Measurements from ENCODE around the gene FAS.

- TF ChIP-seq CTCF (conservative IDR thresholded peaks at IDR 0.05 in 1 of 2, IDR thresholded peaks at IDR 0.05 in 1 of 2; ENCODE audit: extremely low read depth in 1 of 2, insufficient read depth in 1 of 2, low read depth in 1 of 2, low read length in 2 of 2), result no peak
- no peak for TF ChIP-seq EZH2 (IDR thresholded peaks at IDR 0.05; ENCODE audit: borderline replicate concordance, low read length)
These were observed 9.8 kb upstream of the FAS start for GRCh38 chr10:88980800-88981199.

Data from mammary epithelial cell (primary cell).